Activated CD8-positive, alpha-beta memory T cell treated with anti-CD3 and anti-CD28 coated beads, Interleukin-2, amount 50 U/mL, for 4 hours (primary cell): ENCODE measurements around the gene SH2D3C.

Source experiments
- DNase-seq: peaks from one replicate; pipeline ENCODE4 v3.0.0-alpha.2; 2020

SH2D3C gene

DNA sequence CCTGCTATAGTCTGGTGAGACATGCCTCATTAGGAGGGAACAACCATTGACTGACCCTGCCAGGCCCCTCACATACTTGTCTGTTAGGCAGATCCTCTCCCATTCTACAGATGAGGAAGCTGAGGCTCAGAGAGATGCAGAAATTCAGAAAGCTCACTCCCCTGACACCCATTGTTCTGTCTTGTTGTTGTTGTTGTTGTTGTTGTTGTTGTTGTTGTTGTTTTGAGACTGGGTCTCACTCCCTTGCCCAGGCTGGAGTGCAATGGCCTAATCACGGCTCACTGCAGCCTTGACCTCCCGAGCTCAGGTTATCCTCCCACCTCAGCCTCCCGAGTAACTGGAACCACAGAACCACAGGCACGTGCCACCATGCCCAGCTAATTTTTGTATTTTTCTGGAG is 84.8 kb downstream of the SH2D3C start:
- no peak for DNase-seq

DNA sequence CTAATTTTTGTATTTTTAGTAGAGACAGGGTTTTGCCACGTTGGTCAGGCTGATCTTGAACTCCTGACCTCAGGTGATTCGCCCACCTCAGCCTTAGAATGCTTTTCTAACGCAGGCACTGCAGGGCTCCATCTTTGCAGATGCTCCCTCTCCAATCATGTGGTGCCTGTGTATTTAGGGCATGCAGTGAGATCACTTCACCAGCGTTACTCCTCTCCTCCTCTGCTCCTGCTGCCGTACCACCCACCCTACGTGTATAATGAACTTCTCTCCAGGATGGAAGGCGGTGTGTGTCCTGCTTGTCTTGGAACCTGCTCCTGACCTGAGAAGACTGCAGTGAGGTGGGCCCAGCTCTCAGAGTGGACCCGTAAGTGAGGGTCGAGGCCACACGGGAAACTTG is 85.3 kb downstream of the SH2D3C start:
- no peak for DNase-seq

DNA sequence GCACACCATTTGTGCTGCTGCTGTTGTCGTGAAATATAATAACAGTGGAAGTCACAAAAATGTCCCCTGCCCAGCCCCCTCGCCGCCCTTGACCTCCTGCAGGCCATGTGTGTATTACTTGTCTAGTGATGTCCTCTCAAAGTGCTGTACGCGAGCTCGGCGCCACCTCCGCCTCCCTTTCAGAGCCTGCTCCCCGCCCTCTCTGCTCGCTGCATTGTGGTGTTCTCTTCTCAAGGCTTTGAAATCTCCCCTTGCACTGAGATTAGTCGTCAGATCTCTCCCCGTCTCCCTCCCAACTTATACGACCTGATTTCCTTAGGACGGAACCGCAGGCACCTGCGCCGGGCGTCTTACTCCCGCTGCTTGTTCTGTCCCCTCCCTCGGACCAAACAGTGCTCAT is 86.4 kb downstream of the SH2D3C start:
- DNase-seq = no peak

DNA sequence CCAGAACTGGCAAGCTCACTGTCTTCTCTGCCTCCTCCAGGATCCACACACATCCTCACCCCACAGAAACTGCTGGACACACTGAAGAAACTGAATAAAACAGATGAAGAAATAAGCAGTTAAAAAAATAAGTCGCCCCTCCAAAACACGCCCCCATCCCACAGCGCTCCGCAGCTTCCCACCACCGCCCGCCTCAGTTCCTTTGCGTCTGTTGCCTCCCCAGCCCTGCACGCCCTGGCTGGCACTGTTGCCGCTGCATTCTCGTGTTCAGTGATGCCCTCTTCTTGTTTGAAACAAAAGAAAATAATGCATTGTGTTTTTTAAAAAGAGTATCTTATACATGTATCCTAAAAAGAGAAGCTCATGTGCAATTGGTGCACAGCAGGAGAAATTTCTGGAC is 87.7 kb downstream of the SH2D3C start:
- no peak for DNase-seq

DNA sequence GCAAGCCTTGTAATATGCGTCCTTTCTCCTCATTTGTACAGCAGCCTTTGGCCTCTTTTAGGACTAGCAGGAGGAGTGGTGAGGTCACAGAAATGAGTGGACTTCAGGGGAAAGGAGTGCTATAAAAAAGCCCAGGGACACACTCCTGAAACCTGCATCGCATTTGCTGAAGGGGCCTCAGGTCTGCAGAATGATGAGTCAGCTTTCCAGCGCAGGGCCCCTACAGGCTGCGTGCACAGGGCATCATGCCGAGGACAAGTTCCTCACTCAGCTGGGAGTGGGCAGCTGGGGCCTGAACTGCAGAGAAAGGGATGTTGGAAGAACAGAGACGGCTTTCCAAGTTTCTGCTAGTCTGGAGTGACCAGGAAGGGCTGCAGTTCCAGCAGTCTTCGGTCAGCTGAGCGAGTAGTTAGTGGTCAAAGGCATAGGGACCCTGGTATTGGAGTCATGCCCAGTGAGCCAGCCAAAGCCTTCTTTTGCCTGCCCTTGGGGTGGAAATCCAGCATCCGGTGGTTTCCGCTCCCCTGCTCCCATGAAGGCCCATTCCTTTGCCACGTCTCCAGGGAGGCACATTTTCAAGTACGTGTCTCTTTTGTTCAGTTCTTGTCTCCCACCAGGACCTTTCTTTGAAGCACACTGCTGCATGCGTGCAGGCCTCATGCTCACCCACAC is 89.0 kb downstream of the SH2D3C start:
- DNase-seq = no peak
